Measurements from ENCODE around the gene STRA8.
"Not testable (repeated sequence)": the region's sequence is repeated elsewhere in the genome, so short reads cannot be mapped to it uniquely, and the experiment has no call there.

The STRA8 gene

GRCh38 chr7:135204876-135205275 lies 28.8 kb upstream of the STRA8 start:
- DNase-seq (ENCODE audit: low spot score), result no peak

- no peak for DNase-seq (ENCODE audit: low spot score)
These were observed 27.8 kb upstream of the STRA8 start for GRCh38 chr7:135205850-135206249.

GRCh38 chr7:135206941-135207391 lies 26.7 kb upstream of the STRA8 start:
- DNase-seq (ENCODE audit: low spot score), result no peak

- DNase-seq (ENCODE audit: low spot score), result no peak
These were observed 26.1 kb upstream of the STRA8 start for GRCh38 chr7:135207406-135208101.

GRCh38 chr7:135208102-135208793 lies 25.4 kb upstream of the STRA8 start:
- DNase-seq (ENCODE audit: low spot score), result no peak

- no peak for DNase-seq (ENCODE audit: low spot score)
These were observed 24.3 kb upstream of the STRA8 start for GRCh38 chr7:135209225-135209834.

GRCh38 chr7:135210888-135211178 lies 22.8 kb upstream of the STRA8 start:
- DNase-seq (ENCODE audit: low spot score), result peak; percentile 73

GRCh38 chr7:135211179-135211945 lies 22.3 kb upstream of the STRA8 start, which contains the start of gene WDR91:
TSS of gene WDR91 (minus strand) at chr7:135211526. CDS start at chr7:135211502, 24 bp downstream.
- peak; percentile 99 for DNase-seq (ENCODE audit: low spot score)

- DNase-seq (ENCODE audit: low spot score), result not testable (repeated sequence)
These were observed 21.5 kb upstream of the STRA8 start for GRCh38 chr7:135211946-135212685.

- no peak for DNase-seq (ENCODE audit: low spot score)
These were observed 19.8 kb upstream of the STRA8 start for GRCh38 chr7:135213831-135214230.

- DNase-seq (ENCODE audit: low spot score), result no peak
These were observed 18.5 kb upstream of the STRA8 start for GRCh38 chr7:135215180-135215579.

GRCh38 chr7:135215698-135216097 lies 17.9 kb upstream of the STRA8 start:
- DNase-seq (ENCODE audit: low spot score), result no peak

- no peak for DNase-seq (ENCODE audit: low spot score)
These were observed 15.8 kb upstream of the STRA8 start for GRCh38 chr7:135217645-135218509.

- no peak for DNase-seq (ENCODE audit: low spot score)
These were observed 9.6 kb upstream of the STRA8 start for GRCh38 chr7:135224027-135224426.

- no peak for DNase-seq (ENCODE audit: low spot score)
These were observed 2.0 kb upstream of the STRA8 start for GRCh38 chr7:135231686-135232085.

- DNase-seq (ENCODE audit: low spot score), result no peak
These were observed 1.6 kb upstream of the STRA8 start for GRCh38 chr7:135232087-135232486.

GRCh38 chr7:135232720-135233119 lies 918 bp upstream of the STRA8 start:
- DNase-seq (ENCODE audit: low spot score), result no peak

GRCh38 chr7:135234095-135234494 lies 457 bp downstream of the STRA8 start:
- DNase-seq (ENCODE audit: low spot score), result not testable (repeated sequence)

GRCh38 chr7:135234727-135235126 lies 1.1 kb downstream of the STRA8 start:
- no peak for DNase-seq (ENCODE audit: low spot score)

GRCh38 chr7:135235841-135236240 lies 2.2 kb downstream of the STRA8 start:
- DNase-seq (ENCODE audit: low spot score), result no peak

GRCh38 chr7:135236727-135237126 lies 3.1 kb downstream of the STRA8 start:
- DNase-seq (ENCODE audit: low spot score), result no peak
